Adrenal gland (tissue), 12 donors: ENCODE measurements around the gene RPS2. TPM values are rescaled to one million over a fixed set of nuclear protein-coding genes. Genes with fewer than 3 reads are reported as not detected.

Experiments
- DNase-seq, 7 donors: peaks; one replicate each; pipeline ENCODE4 v3.0.0-alpha.2; 2019 to 2020
- H3K27ac ChIP-seq, 5 donors: fragments of 200-600 bp; sonication (generic) in 4 of 5; 1 replicate in 3 of 5; 2 replicates in 2 of 5; pipeline versions ENCODE4 v1.5.1 to v1.8.0; 2016 to 2020; ENCODE audit warnings: mild to moderate bottlenecking in 1 of 5
- H3K27me3 ChIP-seq: fragments of 200-600 bp; 2 replicates; pipeline ENCODE4 v1.8.0; 2021
- H3K36me3 ChIP-seq, 2 donors: fragments of 200-600 bp; replicated peaks in 1 of 2; 1 replicate in 1 of 2; 2 replicates in 1 of 2; pipeline versions ENCODE4 v1.5.1 to v1.8.0; 2018 to 2022
- H3K4me1 ChIP-seq, 2 donors: fragments of 200-600 bp; replicated peaks in 1 of 2; 1 replicate in 1 of 2; 2 replicates in 1 of 2; pipeline versions ENCODE4 v1.5.1 to v1.8.0; 2018 to 2021
- H3K4me3 ChIP-seq, 4 donors: fragments of 200-600 bp; sonication (generic) in 3 of 4; one replicate each; pipeline ENCODE4 v1.5.1; 2016 to 2018
- H3K9me3 ChIP-seq, 3 donors: fragments of 200-600 bp; sonication (generic) in 1 of 3; replicated peaks in 1 of 3; 1 replicate in 2 of 3; 2 replicates in 1 of 3; pipeline versions ENCODE4 v1.5.1 to v1.8.0; 2016 to 2021
- CTCF ChIP-seq, 6 experiments: fragments of 450-650 bp in 4 of 6; fragments of 200-600 bp in 2 of 6; sonication (generic) in 1 of 6; IDR thresholded peaks; 1 replicate in 5 of 6; 2 replicates in 1 of 6; pipeline versions ENCODE4 v1.5.1 to v1.8.0; 2016 to 2021; ENCODE audit warnings: antibody characterized with exemption in 6 of 6, mild to moderate bottlenecking in 2 of 6, moderate library complexity in 1 of 6
- POLR2A ChIP-seq, 2 donors: fragments of 450-650 bp; IDR thresholded peaks; one replicate each; pipeline ENCODE4 v1.6.1; 2017; ENCODE audit warnings: antibody characterized with exemption in 2 of 2, mild to moderate bottlenecking in 2 of 2, moderate library complexity in 1 of 2
- WGBS, 4 donors: extraction: QIAGEN DNeasy Blood & Tissue Kit in 2 of 4; methylation state at CpG; one replicate each; pipeline versions ENCODE4 v1.1.5 to v1.1.7; 2013 to 2017; 5-methylcytosine and 5-hydroxymethylcytosine counted together
- intact Hi-C, 2 donors: fragments of 100-400 bp; cut with DNase I; formaldehyde crosslinking; loops; one replicate each; pipeline versions ENCODE4 v1.14.1 to v1.15.0; 2022 to 2023
- polyA plus RNA-seq, 3 donors: library from polyadenylated mRNA; stranded (reverse); fragments of 200-250 nt in 2 of 3; fragments of 350-450 nt in 1 of 3; fragmentation: Illumina TruSeq in 1 of 3; extraction: RNeasy Lipid Tissue Mini Kit (QIAGEN cat#74804) in 1 of 3; gene quantifications; one replicate each; pipeline ENCODE4 v1.2.3, GENCODE V29; 2013 to 2014
- total RNA-seq, 9 donors: library from RNA; depleted of rRNA in 4 of 9; stranded (reverse); fragments of >200 nt in 4 of 9; fragments of 120-200 nt in 1 of 9; fragmentation: NEBNext Ultra II Directional in 1 of 9; extraction: Animal tissue kit (Norgen Biotek cat#: 25700) in 1 of 9; gene quantifications; one replicate each; pipeline versions ENCODE4 v1.1.0 to v1.2.4, GENCODE V29; 2013 to 2023
- donor health status: healthy with polysubstance abuse.
- donor health status: Bipolar disorder and iron deficiency.
- donor health status: DM: yes; HTN: yes; CAD: no.
- donor health status: DM: no; HTN: no; CAD: no.
- donor health status: DM: no; HTN: no; CAD: no.
- donor health status: DM: yes; HTN: yes; CAD: no.

Gene RPS2
- total and polyA plus RNA-seq, 12 donors = 1,045 to 4,016 (median 1,739) TPM

GRCh38 chr16:1936945-1937479 is 27.6 kb downstream of the RPS2 start:
- H3K4me3 ChIP-seq = no peak overlapping the region
- peaks cover under 1 to 4% of the 10 kb centered on the region in 2 donors for H3K4me1 ChIP-seq
- no peak for DNase-seq
- intact Hi-C loops = no loop called here
- no peak overlapping the region for H3K27ac ChIP-seq
- H3K27me3 ChIP-seq = no peaks in the 10 kb centered on the region
- peaks cover 0 to 30% of the 10 kb centered on the region in 2 donors for H3K36me3 ChIP-seq
- TF ChIP-seq CTCF (IDR thresholded peaks at IDR 0.05) (no peak), POLR2A (IDR thresholded peaks at IDR 0.05) (no peak)
- 92 to 96% (median 94%) methylated on average over 11 of the region's 11 CpGs for WGBS, 4 donors
- H3K9me3 ChIP-seq = no peaks in the 10 kb centered on the region

GRCh38 chr16:1933097-1933661 is 31.4 kb downstream of the RPS2 start:
- Histone ChIP-seq H3K27me3 (no peaks in the 10 kb centered on the region), H3K27ac (no peak overlapping the region), H3K4me3 (no peak overlapping the region), H3K4me1 (peaks cover 6 to 8% of the 10 kb centered on the region in 2 donors), H3K9me3 (no peaks in the 10 kb centered on the region), H3K36me3 (peaks cover 0 to 7% of the 10 kb centered on the region in 2 donors)
- no peak for DNase-seq
- 57 to 70% (median 69%) methylated on average over 10 to 23 of the region's 23 CpGs; no CpG with 5 or more reads in 1 of the 4 donors for WGBS, 4 donors
- no peak for TF ChIP-seq CTCF (IDR thresholded peaks at IDR 0.05)
- intact Hi-C loops = loop anchor here in 1 of 2 donors (5.0 kb wide), 1 partner anchor 71 kb away; no protein-coding TSS in a partner anchor

GRCh38 chr16:1932050-1933028 is 32.3 kb downstream of the RPS2 start:
- TF ChIP-seq POLR2A (IDR thresholded peaks at IDR 0.05) (no peak), CTCF (IDR thresholded peaks at IDR 0.05) (peak in 1 of 6 experiments; percentile 25)
- peaks cover 6 to 8% of the 10 kb centered on the region in 2 donors for H3K4me1 ChIP-seq
- H3K9me3 ChIP-seq = no peaks in the 10 kb centered on the region
- H3K27me3 ChIP-seq = no peaks in the 10 kb centered on the region
- 57 to 66% (median 65%) methylated on average over 8 to 19 of the region's 19 CpGs for WGBS, 4 donors
- H3K36me3 ChIP-seq = no peaks in the 10 kb centered on the region
- H3K27ac ChIP-seq = no peak overlapping the region
- no peak overlapping the region for H3K4me3 ChIP-seq
- DNase-seq = peak; percentile 45 to 67 (median 55)
- intact Hi-C loops = loop anchor here in 1 of 2 donors (5.0 kb wide), 1 partner anchor 70 kb away; no protein-coding TSS in a partner anchor

- 76 to 87% (median 82%) methylated on average over 6 to 10 of the region's 10 CpGs for WGBS, 4 donors
- no peaks in the 10 kb centered on the region for H3K27me3 ChIP-seq
- no peak overlapping the region for H3K27ac ChIP-seq
- DNase-seq = no peak
- H3K4me1 ChIP-seq = peaks cover 6 to 8% of the 10 kb centered on the region in 2 donors
- no peak overlapping the region for H3K4me3 ChIP-seq
- intact Hi-C loops = loop anchor here in 1 of 2 donors (5.0 kb wide), 1 partner anchor 68 kb away; no protein-coding TSS in a partner anchor
- H3K9me3 ChIP-seq = no peaks in the 10 kb centered on the region
- TF ChIP-seq POLR2A (IDR thresholded peaks at IDR 0.05) = no peak
- TF ChIP-seq CTCF (IDR thresholded peaks at IDR 0.05) = no peak
- no peaks in the 10 kb centered on the region for H3K36me3 ChIP-seq
Observed at GRCh38 chr16:1930338-1930720, 34.3 kb downstream of the RPS2 start.
